ENCODE measurements around the gene BMX. TPM values are rescaled to one million over a fixed set of nuclear protein-coding genes. Genes with fewer than 3 reads are reported as not detected.

The BMX gene
- polyA plus RNA-seq, 1 experiment: not detected

DNA sequence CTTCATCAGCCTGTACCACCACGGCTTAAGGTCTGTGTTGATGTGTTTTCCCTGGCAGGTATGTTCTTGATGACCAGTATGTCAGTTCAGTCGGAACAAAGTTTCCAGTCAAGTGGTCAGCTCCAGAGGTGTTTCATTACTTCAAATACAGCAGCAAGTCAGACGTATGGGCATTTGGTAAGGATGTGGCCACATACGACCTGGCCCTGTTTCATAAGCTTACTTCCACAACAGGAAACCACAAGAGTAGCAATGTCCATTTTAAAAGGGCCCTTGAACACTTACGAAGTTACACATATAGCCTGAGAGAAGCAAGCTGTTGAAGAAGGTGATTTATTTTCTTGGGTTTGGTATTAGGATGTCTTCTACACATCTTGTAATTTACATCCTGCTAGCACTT is 46.1 kb downstream of the BMX start:
- Histone ChIP-seq H3K27ac (ENCODE audit: low read depth, low read length) (no peak overlapping the region), H3K9me3 (ENCODE audit: control insufficient read depth, insufficient read depth, low read length) (no peaks in the 10 kb centered on the region), H3K27me3 (ENCODE audit: control insufficient read depth, insufficient read depth, low read length) (no peaks in the 10 kb centered on the region), H3K4me3 (ENCODE audit: low read depth, low read length) (no peak overlapping the region)
- TF ChIP-seq, protein P1, sequence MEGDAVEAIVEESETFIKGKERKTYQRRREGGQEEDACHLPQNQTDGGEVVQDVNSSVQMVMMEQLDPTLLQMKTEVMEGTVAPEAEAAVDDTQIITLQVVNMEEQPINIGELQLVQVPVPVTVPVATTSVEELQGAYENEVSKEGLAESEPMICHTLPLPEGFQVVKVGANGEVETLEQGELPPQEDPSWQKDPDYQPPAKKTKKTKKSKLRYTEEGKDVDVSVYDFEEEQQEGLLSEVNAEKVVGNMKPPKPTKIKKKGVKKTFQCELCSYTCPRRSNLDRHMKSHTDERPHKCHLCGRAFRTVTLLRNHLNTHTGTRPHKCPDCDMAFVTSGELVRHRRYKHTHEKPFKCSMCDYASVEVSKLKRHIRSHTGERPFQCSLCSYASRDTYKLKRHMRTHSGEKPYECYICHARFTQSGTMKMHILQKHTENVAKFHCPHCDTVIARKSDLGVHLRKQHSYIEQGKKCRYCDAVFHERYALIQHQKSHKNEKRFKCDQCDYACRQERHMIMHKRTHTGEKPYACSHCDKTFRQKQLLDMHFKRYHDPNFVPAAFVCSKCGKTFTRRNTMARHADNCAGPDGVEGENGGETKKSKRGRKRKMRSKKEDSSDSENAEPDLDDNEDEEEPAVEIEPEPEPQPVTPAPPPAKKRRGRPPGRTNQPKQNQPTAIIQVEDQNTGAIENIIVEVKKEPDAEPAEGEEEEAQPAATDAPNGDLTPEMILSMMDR (IDR thresholded peaks at IDR 0.05; ENCODE audit: low read depth, low read length): no peak
- POLR2A ChIA-PET: no interaction called here
- CTCF ChIA-PET: interaction anchor here (0.7 kb wide), 1 partner anchor 198 kb away, joined by 3 read pairs; no protein-coding TSS in a partner anchor
- DNase-seq (ENCODE audit: low read depth, low spot score): no peak

DNA sequence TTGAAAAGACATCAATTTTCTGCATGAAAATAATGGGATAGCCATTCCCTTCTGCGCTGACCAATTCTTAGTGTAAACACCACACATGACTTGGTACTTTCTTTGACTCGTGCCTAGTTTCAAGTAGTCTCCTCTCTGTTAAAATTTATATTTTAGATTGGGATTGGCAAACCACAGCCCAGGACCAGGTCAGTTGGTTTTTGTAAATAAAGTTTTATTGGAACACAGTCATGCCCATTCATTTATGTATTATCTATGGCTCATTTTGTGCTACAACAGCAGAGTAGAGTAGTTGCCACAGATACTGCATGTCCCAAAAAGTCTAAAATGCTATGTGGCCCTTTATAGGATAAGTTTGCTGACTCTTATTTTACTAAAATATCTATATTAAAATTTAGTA is 46.7 kb downstream of the BMX start:
- TF ChIP-seq, protein P1 (IDR thresholded peaks at IDR 0.05; ENCODE audit: low read depth, low read length): no peak
- ChIA-PET CTCF (interaction anchor here (0.7 kb wide), 1 partner anchor 199 kb away, joined by 3 read pairs; no protein-coding TSS in a partner anchor), POLR2A (no interaction called here)
- Histone ChIP-seq H3K4me3 (ENCODE audit: low read depth, low read length) (no peak overlapping the region), H3K27ac (ENCODE audit: low read depth, low read length) (no peak overlapping the region), H3K9me3 (ENCODE audit: control insufficient read depth, insufficient read depth, low read length) (no peaks in the 10 kb centered on the region), H3K27me3 (ENCODE audit: control insufficient read depth, insufficient read depth, low read length) (no peaks in the 10 kb centered on the region)
- DNase-seq (ENCODE audit: low read depth, low spot score): no peak

DNA sequence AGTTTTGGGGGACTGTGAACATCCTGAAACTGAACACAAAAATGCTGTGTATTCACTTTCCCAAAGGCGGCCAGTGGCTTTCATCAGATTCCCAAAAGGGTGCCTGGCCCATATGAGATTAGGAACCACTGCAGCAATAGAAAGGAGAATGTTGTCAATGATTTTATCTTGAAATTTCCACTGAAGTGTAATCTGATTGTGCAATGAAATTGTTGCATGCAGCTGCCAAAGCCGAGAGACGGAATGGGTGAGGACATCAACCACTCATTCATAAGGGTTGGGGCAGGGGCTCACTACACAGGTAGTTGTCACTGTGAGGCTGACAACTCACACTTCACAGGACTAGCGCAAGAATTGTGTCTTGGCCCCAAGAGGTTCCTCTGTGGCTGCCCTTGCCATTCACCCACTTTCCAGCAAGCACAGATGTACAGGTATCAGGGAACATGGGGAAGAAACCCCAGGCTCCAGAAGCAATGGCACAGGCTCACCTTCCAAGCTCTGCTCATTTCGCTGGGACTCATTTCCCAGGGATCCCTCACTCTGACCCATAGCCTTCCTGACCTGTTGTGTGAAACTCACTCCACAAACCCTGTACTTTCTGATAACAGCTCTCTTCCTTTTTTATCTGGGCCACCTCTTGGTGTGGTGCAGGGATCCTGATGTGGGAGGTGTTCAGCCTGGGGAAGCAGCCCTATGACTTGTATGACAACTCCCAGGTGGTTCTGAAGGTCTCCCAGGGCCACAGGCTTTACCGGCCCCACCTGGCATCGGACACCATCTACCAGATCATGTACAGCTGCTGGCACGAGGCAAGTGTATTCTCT is 48.8 kb downstream of the BMX start:
- no peaks in the 10 kb centered on the region for H3K9me3 ChIP-seq (ENCODE audit: control insufficient read depth, insufficient read depth, low read length)
- no peak overlapping the region for H3K27ac ChIP-seq (ENCODE audit: low read depth, low read length)
- no peak overlapping the region for H3K4me3 ChIP-seq (ENCODE audit: low read depth, low read length)
- H3K27me3 ChIP-seq (ENCODE audit: control insufficient read depth, insufficient read depth, low read length): no peaks in the 10 kb centered on the region
- DNase-seq (ENCODE audit: low read depth, low spot score): no peak
- ChIA-PET CTCF (no interaction called here), POLR2A (no interaction called here)
- TF ChIP-seq, protein P1 (IDR thresholded peaks at IDR 0.05; ENCODE audit: low read depth, low read length): no peak

DNA sequence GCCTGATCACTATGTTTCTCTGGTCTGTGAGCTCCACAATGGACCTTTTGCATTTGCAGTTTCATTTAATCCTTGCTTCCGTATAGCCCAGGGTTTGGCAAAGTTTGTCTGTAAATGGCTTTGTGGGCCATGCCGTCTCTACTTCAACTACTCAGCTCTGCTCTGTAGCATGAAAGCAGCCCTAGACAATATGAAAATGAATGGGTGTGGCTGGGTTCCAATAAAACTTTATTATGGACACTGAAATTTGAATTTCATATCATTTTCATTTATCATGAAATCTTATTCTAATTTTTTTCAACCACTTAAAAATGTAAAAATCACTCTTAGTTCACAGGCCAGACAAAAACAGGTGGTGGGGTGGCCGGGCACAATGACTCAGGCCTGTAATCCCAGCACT is 58.6 kb downstream of the BMX start:
- no peak for DNase-seq (ENCODE audit: low read depth, low spot score)
- ChIA-PET POLR2A (no interaction called here), CTCF (no interaction called here)
- H3K9me3 ChIP-seq (ENCODE audit: control insufficient read depth, insufficient read depth, low read length): no peaks in the 10 kb centered on the region
- H3K4me3 ChIP-seq (ENCODE audit: low read depth, low read length): no peak overlapping the region
- no peak overlapping the region for H3K27ac ChIP-seq (ENCODE audit: low read depth, low read length)
- no peaks in the 10 kb centered on the region for H3K27me3 ChIP-seq (ENCODE audit: control insufficient read depth, insufficient read depth, low read length)
- TF ChIP-seq, protein P1 (IDR thresholded peaks at IDR 0.05; ENCODE audit: low read depth, low read length): no peak

DNA sequence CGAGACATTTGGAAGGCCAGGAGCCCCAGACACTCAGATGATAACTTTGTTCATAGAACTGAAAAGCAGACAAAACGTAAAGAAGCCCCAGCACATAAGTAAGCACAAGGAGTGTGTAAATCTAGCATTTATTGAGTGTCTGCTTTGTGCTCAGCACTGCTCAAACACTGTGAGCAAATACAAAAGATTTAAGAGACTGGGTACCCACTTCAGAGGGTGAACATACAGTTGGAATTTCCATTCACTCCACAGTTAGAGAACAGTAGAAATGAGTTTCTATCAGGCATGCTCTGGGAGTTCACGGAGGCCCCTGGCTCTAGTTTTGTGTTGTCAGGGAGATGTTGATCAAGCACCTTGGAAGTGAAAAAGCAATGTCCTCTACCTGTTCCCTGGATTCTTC is 60.3 kb downstream of the BMX start:
- Histone ChIP-seq H3K27ac (ENCODE audit: low read depth, low read length) (no peak overlapping the region), H3K9me3 (ENCODE audit: control insufficient read depth, insufficient read depth, low read length) (no peaks in the 10 kb centered on the region), H3K27me3 (ENCODE audit: control insufficient read depth, insufficient read depth, low read length) (no peaks in the 10 kb centered on the region), H3K4me3 (ENCODE audit: low read depth, low read length) (no peak overlapping the region)
- ChIA-PET POLR2A (no interaction called here), CTCF (no interaction called here)
- no peak for DNase-seq (ENCODE audit: low read depth, low spot score)
- TF ChIP-seq, protein P1 (IDR thresholded peaks at IDR 0.05; ENCODE audit: low read depth, low read length): no peak

All from AG04450 (cell line).